ENCODE measurements around the gene CLEC5A.

DNA sequence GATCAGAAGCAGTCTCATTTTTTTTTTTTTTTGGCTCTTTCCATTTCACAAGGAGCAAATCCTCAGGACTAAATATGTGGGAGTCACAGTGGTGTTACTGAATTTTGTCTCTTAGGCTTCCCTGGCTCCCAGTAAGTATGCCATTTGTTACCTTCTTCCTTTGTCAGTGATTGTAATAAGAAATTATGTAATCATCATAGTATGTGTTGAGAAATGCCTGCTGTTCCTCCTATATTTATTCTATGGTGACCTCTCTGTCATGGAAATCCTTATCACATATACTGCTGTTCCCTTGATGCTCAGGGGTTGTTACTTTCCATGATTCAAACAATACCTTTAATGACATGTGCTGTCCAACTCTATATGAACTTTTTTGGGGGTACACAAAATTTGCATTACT, 35.4 kb downstream of the CLEC5A start:
- no peak for TF ChIP-seq CTCF (IDR thresholded peaks at IDR 0.05)
- TF ChIP-seq POLR2A (IDR thresholded peaks at IDR 0.05) = no peak

Data from adrenal gland (tissue), 5 donors.